IMR-90 (cell line): ENCODE results near the gene ATP1A2. TPM values are rescaled to one million over a fixed set of nuclear protein-coding genes. Genes with fewer than 3 reads are reported as not detected.

ENCODE experiments used
- ATAC-seq: fragments of 200-7000 bp; cut with Tn5 transposase; 2 replicates; pipeline ENCODE4 v1.9.1; 2020; ENCODE audit warnings: low read depth, mild to moderate bottlenecking, moderate library complexity
- BruUV-seq: library from RNA; stranded (reverse); fragments of 400-500 nt; replicated peaks from 2 replicates; lab custom pipeline; 2021; lab: Mats Ljungman, UMichigan
- CTCF ChIA-PET: fragments of 300-600 bp; formaldehyde crosslinking; extraction: SDS; loops from one replicate; lab custom pipeline; 2021; ENCODE audit warnings: antibody characterized with exemption; lab: Yijun Ruan, JAX
- POLR2A ChIA-PET: fragments of 300-600 bp; sonication (Branson Sonifier 250); formaldehyde crosslinking; loops from one replicate; lab custom pipeline; 2022; ENCODE audit warnings: antibody characterized with exemption; ENCODE audit not compliant: unreplicated experiment; lab: Charles Lee
- DNase-seq: peaks from one replicate; pipeline ENCODE4 v3.0.0; 2013
- H2AFZ ChIP-seq: replicated peaks from 2 replicates; pipeline ENCODE3; 2013; ENCODE audit warnings: low read length, mild to moderate bottlenecking; ENCODE audit not compliant: poor library complexity
- H2AK5ac ChIP-seq: 2 replicates; pipeline ENCODE4 v1.6.1; 2013; ENCODE audit warnings: low read depth, low read length, inconsistent platforms
- H2AK9ac ChIP-seq: replicated peaks from 2 replicates; pipeline ENCODE3; 2013; ENCODE audit warnings: mild to moderate bottlenecking, low read depth, low read length, moderate library complexity; ENCODE audit not compliant: poor library complexity
- H2BK120ac ChIP-seq: 2 replicates; pipeline ENCODE4 v1.6.1; 2013; ENCODE audit warnings: low read depth, low read length, inconsistent platforms
- H2BK15ac ChIP-seq: 3 replicates; pipeline ENCODE4 v1.6.1; 2013; ENCODE audit warnings: low read depth, low read length, inconsistent platforms
- H2BK20ac ChIP-seq: 2 replicates; pipeline ENCODE4 v1.6.1; 2013; ENCODE audit warnings: low read depth, mild to moderate bottlenecking, inconsistent platforms, low read length, moderate library complexity
- H2BK5ac ChIP-seq: 2 replicates; pipeline ENCODE4 v1.6.1; 2013; ENCODE audit warnings: mild to moderate bottlenecking, low read depth, low read length, inconsistent platforms; ENCODE audit not compliant: poor library complexity, severe bottlenecking
- H3K14ac ChIP-seq: replicated peaks from 2 replicates; pipeline ENCODE4 v1.6.1; 2013; ENCODE audit warnings: low read depth, low read length, inconsistent platforms
- H3K18ac ChIP-seq: 2 replicates; pipeline ENCODE4 v1.6.1; 2013; ENCODE audit warnings: low read depth, low read length, control low read depth
- H3K23ac ChIP-seq: 2 replicates; pipeline ENCODE4 v1.6.1; 2013; ENCODE audit warnings: low read depth, low read length, inconsistent platforms
- H3K27ac ChIP-seq: 2 replicates; pipeline ENCODE4 v1.5.1; 2013; ENCODE audit warnings: mild to moderate bottlenecking, control low read depth, low read length; ENCODE audit not compliant: insufficient read depth
- H3K27me3 ChIP-seq: 2 replicates; pipeline ENCODE4 v1.6.1; 2013; ENCODE audit warnings: low read length; ENCODE audit not compliant: control insufficient read depth, insufficient read depth
- H3K36me3 ChIP-seq: 2 replicates; pipeline ENCODE4 v1.6.1; 2013; ENCODE audit warnings: low read length, mixed read lengths; ENCODE audit not compliant: control insufficient read depth, insufficient read depth
- H3K4ac ChIP-seq: 2 replicates; pipeline ENCODE4 v1.6.1; 2013; ENCODE audit warnings: low read depth, low read length, inconsistent platforms
- H3K4me1 ChIP-seq: 2 replicates; pipeline ENCODE4 v1.6.1; 2013; ENCODE audit warnings: low read length, mixed read lengths; ENCODE audit not compliant: control insufficient read depth, insufficient read depth
- H3K4me2 ChIP-seq: 2 replicates; pipeline ENCODE4 v1.6.1; 2013; ENCODE audit warnings: low read depth, mild to moderate bottlenecking, control low read depth, low read length, moderate library complexity
- H3K4me3 ChIP-seq: 2 replicates; pipeline ENCODE4 v1.5.1; 2013; ENCODE audit warnings: low read depth, mild to moderate bottlenecking, control low read depth, low read length, moderate library complexity; ENCODE audit not compliant: insufficient read depth
- H3K56ac ChIP-seq: 2 replicates; pipeline ENCODE4 v1.6.1; 2013; ENCODE audit warnings: low read length, inconsistent platforms; ENCODE audit not compliant: insufficient read depth; ENCODE audit errors: extremely low read depth
- H3K79me1 ChIP-seq, 2 experiments: 2 replicates each; pipeline ENCODE4 v1.6.1; 2013; ENCODE audit warnings: low read length in 2 of 2, inconsistent platforms in 1 of 2, low read depth in 1 of 2
- H3K9ac ChIP-seq: 2 replicates; pipeline ENCODE4 v1.6.1; 2013; ENCODE audit warnings: low read depth, low read length, control low read depth
- H3K9me1 ChIP-seq: 2 replicates; pipeline ENCODE4 v1.6.1; 2013; ENCODE audit warnings: low read length, inconsistent platforms; ENCODE audit not compliant: insufficient read depth
- H3K9me3 ChIP-seq: 2 replicates; pipeline ENCODE4 v1.6.1; 2013; ENCODE audit warnings: low read length; ENCODE audit not compliant: control insufficient read depth, insufficient read depth
- H4K20me1 ChIP-seq: 2 replicates; pipeline ENCODE4 v1.6.1; 2013; ENCODE audit warnings: low read length, inconsistent platforms; ENCODE audit not compliant: insufficient read depth
- H4K5ac ChIP-seq: 2 replicates; pipeline ENCODE4 v1.6.1; 2013; ENCODE audit warnings: mild to moderate bottlenecking, low read depth, low read length, control low read depth
- H4K8ac ChIP-seq, 2 experiments: 2 replicates each; pipeline ENCODE4 v1.6.1; 2013; ENCODE audit warnings: low read depth in 2 of 2, low read length in 2 of 2, control low read depth in 1 of 2, inconsistent platforms in 1 of 2
- H4K91ac ChIP-seq: 2 replicates; pipeline ENCODE4 v1.6.1; 2013; ENCODE audit warnings: low read depth, low read length, inconsistent platforms; ENCODE audit not compliant: insufficient read depth
- BHLHE40 ChIP-seq: fragments of 150-350 bp; IDR thresholded peaks from 2 replicates; pipeline ENCODE4 v1.6.1; 2016; ENCODE audit warnings: mild to moderate bottlenecking, low read depth, low read length
- CEBPB ChIP-seq: IDR thresholded peaks from 2 replicates; pipeline ENCODE4 v1.6.1; 2012; ENCODE audit warnings: low read depth, low read length, improper control_type of control experiment
- CHD1 ChIP-seq: IDR thresholded peaks from 2 replicates; pipeline ENCODE4 v1.6.1; 2012; ENCODE audit warnings: low read depth, low read length, improper control_type of control experiment
- CTCF ChIP-seq: conservative IDR thresholded peaks from 2 replicates; pipeline ENCODE4 v1.5.1; 2012; ENCODE audit warnings: mild to moderate bottlenecking, low read depth, low read length, improper control_type of control experiment
- ELK1 ChIP-seq: fragments of 150-350 bp; IDR thresholded peaks from 2 replicates; pipeline ENCODE4 v1.6.1; 2016; ENCODE audit warnings: low read depth, mild to moderate bottlenecking, low read length, moderate library complexity, borderline replicate concordance
- FOS ChIP-seq: fragments of 150-350 bp; IDR thresholded peaks from 2 replicates; pipeline ENCODE4 v1.6.1; 2016; ENCODE audit warnings: low read depth, low read length
- MAFK ChIP-seq: IDR thresholded peaks from 2 replicates; pipeline ENCODE4 v1.6.1; 2012; ENCODE audit warnings: low read depth, low read length, improper control_type of control experiment
- MAZ ChIP-seq: IDR thresholded peaks from 2 replicates; pipeline ENCODE4 v1.6.1; 2012; ENCODE audit warnings: low read depth, mild to moderate bottlenecking, low read length, improper control_type of control experiment, moderate library complexity, borderline replicate concordance
- MXI1 ChIP-seq: IDR thresholded peaks from 2 replicates; pipeline ENCODE4 v1.6.1; 2012; ENCODE audit warnings: low read depth, mild to moderate bottlenecking, low read length, moderate library complexity, borderline replicate concordance
- NFE2L2 ChIP-seq: fragments of 150-350 bp; IDR thresholded peaks from 2 replicates; pipeline ENCODE4 v1.6.1; 2016; ENCODE audit warnings: low read depth, mild to moderate bottlenecking, low read length
- POLR2A ChIP-seq: IDR thresholded peaks from 2 replicates; pipeline ENCODE4 v1.6.1; 2012; ENCODE audit warnings: mild to moderate bottlenecking, low read depth, low read length
- RAD21 ChIP-seq: IDR thresholded peaks from 2 replicates; pipeline ENCODE4 v1.6.1; 2012; ENCODE audit warnings: low read length, improper control_type of control experiment
- RCOR1 ChIP-seq: IDR thresholded peaks from 2 replicates; pipeline ENCODE4 v1.6.1; 2012; ENCODE audit warnings: mild to moderate bottlenecking, low read length, improper control_type of control experiment; ENCODE audit not compliant: insufficient replicate concordance
- RFX5 ChIP-seq: IDR thresholded peaks from 2 replicates; pipeline ENCODE4 v1.8.0; 2012; ENCODE audit warnings: low read depth, mild to moderate bottlenecking, low read length, moderate library complexity
- SMC3 ChIP-seq: fragments of 150-350 bp; IDR thresholded peaks from 2 replicates; pipeline ENCODE4 v1.6.1; 2016; ENCODE audit warnings: low read depth, mild to moderate bottlenecking, antibody characterized with exemption, low read length, moderate library complexity
- USF2 ChIP-seq: fragments of 150-350 bp; IDR thresholded peaks from 2 replicates; pipeline ENCODE4 v1.6.1; 2017; ENCODE audit warnings: mild to moderate bottlenecking, antibody characterized with exemption, low read length, low read depth
- WGBS, 2 experiments: methylation state at CpG; one replicate each; pipeline versions ENCODE4 v1.1.5 to v1.1.7; 2013; ENCODE audit warnings: missing lambda C conversion rate in 2 of 2; ENCODE audit not compliant: insufficient read length in 1 of 2; ENCODE audit errors: extremely low coverage in 2 of 2; 5-methylcytosine and 5-hydroxymethylcytosine counted together
- dilution Hi-C: fragments of 300-500 bp; cut with HindIII; formaldehyde crosslinking; loops from one replicate; pipeline ENCODE4 v1.14.3; 2018; ENCODE audit warnings: low sequenced_read_pairs; ENCODE audit not compliant: unreplicated experiment
- in situ Hi-C: fragments of 300-500 bp; cut with MboI; formaldehyde crosslinking; loops from 3 replicates; pipeline ENCODE4 v1.14.3; 2019; ENCODE audit warnings: low sequenced_read_pairs, inconsistent platforms, mixed read lengths
- intact Hi-C: fragments of 100-400 bp; cut with micrococcal nuclease; formaldehyde crosslinking; loops from 2 replicates; pipeline ENCODE4 v1.10.0; 2022
- polyA plus RNA-seq, 3 experiments: library from polyadenylated mRNA; depleted of rRNA; stranded (reverse); fragments of >200 nt; gene quantifications; 2 replicates each; pipeline ENCODE4 v1.2.3, GENCODE V29; 2012; ENCODE audit warnings: low replicate concordance in 1 of 3
- total RNA-seq: library from RNA; depleted of rRNA; stranded (reverse); fragments of >200 nt; gene quantifications from 2 replicates; pipeline ENCODE4 v1.2.3, GENCODE V29; 2012

ATP1A2 gene
- total and polyA plus RNA-seq, 2 of the 4 experiments (the other 2 are of a cell fraction) = under 0.01 to 0.15 TPM

- Histone ChIP-seq H3K4me2 (no peak overlapping the region), H3K36me3 (no peaks in the 10 kb centered on the region), H3K14ac (no peak overlapping the region), H2AFZ (no peak overlapping the region), H3K9me3 (no peaks in the 10 kb centered on the region; the same call in 1 of the 2 replicates), H2BK120ac (no peak overlapping the region), H3K56ac (no peak overlapping the region), H3K9ac (no peak overlapping the region), H3K23ac (no peak overlapping the region), H2BK5ac (no peak overlapping the region), H3K4me1 (0 out of 2 replicates have a peak, but pooled peaks cover 2% of the 10 kb centered on the region), H4K5ac (no peak overlapping the region), H3K79me1 (no peaks in the 10 kb centered on the region), H4K20me1 (no peaks in the 10 kb centered on the region), H3K4ac (no peak overlapping the region), H2BK20ac (no peak overlapping the region), H2BK15ac (no peak overlapping the region), H4K8ac (no peak overlapping the region), H3K27me3 (peaks cover 44% of the 10 kb centered on the region), H2AK9ac (no peak overlapping the region), H2AK5ac (no peak overlapping the region), H3K4me3 (no peak overlapping the region), H3K9me1 (no peaks in the 10 kb centered on the region), H3K18ac (no peak overlapping the region), H3K27ac (no peak overlapping the region), H4K91ac (no peak overlapping the region)
- DNase-seq (no peak), ATAC-seq (no peak)
- dilution Hi-C loops (no loop called here), intact Hi-C loops (no loop called here), in situ Hi-C loops (no loop called here)
- WGBS, 2 experiments = 38% methylated on average over 2 of the region's 9 CpGs; no CpG with 5 or more reads in 1 of the 2 experiments
- BruUV-seq = no TSS peak
- ChIA-PET POLR2A (no interaction called here), CTCF (no interaction called here)
- no peak for TF ChIP-seq CEBPB
- TF ChIP-seq MXI1 = no peak
- no peak for TF ChIP-seq POLR2A
- no peak for TF ChIP-seq NFE2L2
- TF ChIP-seq FOS = no peak
- no peak for TF ChIP-seq BHLHE40
- TF ChIP-seq RAD21 = no peak
- TF ChIP-seq RCOR1 = no peak
- TF ChIP-seq ELK1 = no peak
- TF ChIP-seq CHD1 = no peak
- TF ChIP-seq RFX5 = no peak
- no peak for TF ChIP-seq USF2
- no peak for TF ChIP-seq SMC3
- TF ChIP-seq MAFK = no peak
- TF ChIP-seq CTCF = no peak
- TF ChIP-seq MAZ = no peak
Observed at GRCh38 chr1:160171980-160172379, 56.4 kb downstream of the ATP1A2 start.
